Sigmoid colon (tissue), 4 donors: ENCODE results near the gene TMEM59L.

Experiments
- EP300 ChIP-seq, 4 donors: sonication (generic); formaldehyde crosslinking; IDR thresholded peaks; one replicate each; pipeline ENCODE4 v1.6.1; 2017; ENCODE audit warnings: antibody characterized with exemption in 4 of 4
- POLR2A ChIP-seq, 2 donors: fragments of 450-650 bp; IDR thresholded peaks; one replicate each; pipeline ENCODE4 v1.6.1; 2016; ENCODE audit warnings: antibody characterized with exemption in 2 of 2, mild to moderate bottlenecking in 2 of 2, moderate library complexity in 2 of 2
- POLR2AphosphoS5 ChIP-seq, 4 donors: sonication (generic); formaldehyde crosslinking; IDR thresholded peaks; one replicate each; pipeline ENCODE4 v1.6.1; 2017; ENCODE audit warnings: antibody characterized with exemption in 4 of 4
- TF ChIP-seq, protein P1 (sequence below), 4 experiments: fragments of 450-650 bp in 3 of 4; fragments of 200-600 bp in 1 of 4; IDR thresholded peaks; one replicate each; pipeline ENCODE4 v1.5.1; 2016 to 2019; ENCODE audit warnings: antibody characterized with exemption in 4 of 4, mild to moderate bottlenecking in 3 of 4, moderate library complexity in 2 of 4

DNA sequence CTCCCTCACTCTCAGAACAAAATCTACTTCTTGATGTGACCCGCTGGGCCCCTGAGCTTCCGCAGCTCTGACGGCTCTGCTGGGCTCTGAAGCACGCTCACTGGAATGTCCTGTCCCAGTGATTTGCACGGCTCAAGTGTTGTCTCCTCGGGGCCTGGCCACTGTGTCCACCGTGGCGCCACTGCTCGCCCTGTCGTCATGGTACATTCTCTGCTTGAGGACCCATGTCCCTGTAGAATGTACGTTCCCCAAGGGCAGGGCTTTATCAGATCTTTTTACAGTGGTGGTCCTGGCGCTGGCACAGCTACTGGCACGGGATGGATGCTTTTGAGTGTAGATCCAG lies 36.3 kb downstream of the TMEM59L start:
- TF ChIP-seq, protein P1, sequence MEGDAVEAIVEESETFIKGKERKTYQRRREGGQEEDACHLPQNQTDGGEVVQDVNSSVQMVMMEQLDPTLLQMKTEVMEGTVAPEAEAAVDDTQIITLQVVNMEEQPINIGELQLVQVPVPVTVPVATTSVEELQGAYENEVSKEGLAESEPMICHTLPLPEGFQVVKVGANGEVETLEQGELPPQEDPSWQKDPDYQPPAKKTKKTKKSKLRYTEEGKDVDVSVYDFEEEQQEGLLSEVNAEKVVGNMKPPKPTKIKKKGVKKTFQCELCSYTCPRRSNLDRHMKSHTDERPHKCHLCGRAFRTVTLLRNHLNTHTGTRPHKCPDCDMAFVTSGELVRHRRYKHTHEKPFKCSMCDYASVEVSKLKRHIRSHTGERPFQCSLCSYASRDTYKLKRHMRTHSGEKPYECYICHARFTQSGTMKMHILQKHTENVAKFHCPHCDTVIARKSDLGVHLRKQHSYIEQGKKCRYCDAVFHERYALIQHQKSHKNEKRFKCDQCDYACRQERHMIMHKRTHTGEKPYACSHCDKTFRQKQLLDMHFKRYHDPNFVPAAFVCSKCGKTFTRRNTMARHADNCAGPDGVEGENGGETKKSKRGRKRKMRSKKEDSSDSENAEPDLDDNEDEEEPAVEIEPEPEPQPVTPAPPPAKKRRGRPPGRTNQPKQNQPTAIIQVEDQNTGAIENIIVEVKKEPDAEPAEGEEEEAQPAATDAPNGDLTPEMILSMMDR (IDR thresholded peaks at IDR 0.05), result no peak
- TF ChIP-seq POLR2AphosphoS5 (IDR thresholded peaks at IDR 0.05), result peak in 3 of 4 donors; percentile 14 to 27 (median 14)
- peak in 1 of 4 donors; percentile 37 for TF ChIP-seq EP300 (IDR thresholded peaks at IDR 0.05)
- no peak for TF ChIP-seq POLR2A (IDR thresholded peaks at IDR 0.05)
